ENCODE measurements around the gene UTP25. TPM values are rescaled to one million over a fixed set of nuclear protein-coding genes. Genes with fewer than 3 reads are reported as not detected.

UTP25 gene
- total RNA-seq, 1 experiment from 2014 or later = 9.5 TPM

DNA sequence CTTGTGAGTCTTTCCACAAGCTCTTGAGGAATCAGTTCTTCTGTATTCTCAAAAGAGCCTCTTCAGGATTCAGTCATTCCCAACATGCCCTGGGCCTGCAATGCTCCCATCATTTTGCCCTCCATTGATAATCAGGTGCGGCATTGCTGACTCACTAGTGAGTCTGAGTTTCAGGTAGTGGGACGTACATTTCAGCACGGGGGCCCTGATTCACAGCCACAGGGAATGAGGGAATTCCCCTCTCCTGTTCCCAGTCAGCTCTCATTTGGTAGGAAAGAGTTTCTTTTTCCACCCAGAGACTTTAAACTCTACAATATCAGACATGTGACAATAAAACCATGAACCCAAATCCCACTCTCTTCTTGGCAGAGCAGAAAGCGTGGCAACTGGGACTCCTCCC lies 18.2 kb upstream of the UTP25 start:
- BruUV-seq (replicated peaks) = no TSS peak
- Histone ChIP-seq H3K4me3 (ENCODE audit: low read depth in 2 of 2, low read length in 2 of 2) (no peak overlapping the region), H3K4me1 (ENCODE audit: control insufficient read depth, insufficient read depth, low read length) (no peaks in the 10 kb centered on the region; the same call in 1 of the 2 replicates), H3K9me3 (ENCODE audit: control insufficient read depth, insufficient read depth, low read depth, low read length) (no peaks in the 10 kb centered on the region), H3K27me3 (ENCODE audit: control insufficient read depth, insufficient read depth, low read length) (no peaks in the 10 kb centered on the region), H3K36me3 (ENCODE audit: control insufficient read depth, insufficient read depth, low read length) (no peaks in the 10 kb centered on the region), H3K27ac (ENCODE audit: low read length) (no peak overlapping the region)
- in situ Hi-C loops (cut with HindIII; ENCODE audit: low pct_unique_long_range_greater_than_20kb, low sequenced_read_pairs) (no loop called here), intact Hi-C loops (cut with micrococcal nuclease; ENCODE audit: unreplicated experiment) (no loop called here)
- ATAC-seq = no peak
- TF ChIP-seq, protein P1, sequence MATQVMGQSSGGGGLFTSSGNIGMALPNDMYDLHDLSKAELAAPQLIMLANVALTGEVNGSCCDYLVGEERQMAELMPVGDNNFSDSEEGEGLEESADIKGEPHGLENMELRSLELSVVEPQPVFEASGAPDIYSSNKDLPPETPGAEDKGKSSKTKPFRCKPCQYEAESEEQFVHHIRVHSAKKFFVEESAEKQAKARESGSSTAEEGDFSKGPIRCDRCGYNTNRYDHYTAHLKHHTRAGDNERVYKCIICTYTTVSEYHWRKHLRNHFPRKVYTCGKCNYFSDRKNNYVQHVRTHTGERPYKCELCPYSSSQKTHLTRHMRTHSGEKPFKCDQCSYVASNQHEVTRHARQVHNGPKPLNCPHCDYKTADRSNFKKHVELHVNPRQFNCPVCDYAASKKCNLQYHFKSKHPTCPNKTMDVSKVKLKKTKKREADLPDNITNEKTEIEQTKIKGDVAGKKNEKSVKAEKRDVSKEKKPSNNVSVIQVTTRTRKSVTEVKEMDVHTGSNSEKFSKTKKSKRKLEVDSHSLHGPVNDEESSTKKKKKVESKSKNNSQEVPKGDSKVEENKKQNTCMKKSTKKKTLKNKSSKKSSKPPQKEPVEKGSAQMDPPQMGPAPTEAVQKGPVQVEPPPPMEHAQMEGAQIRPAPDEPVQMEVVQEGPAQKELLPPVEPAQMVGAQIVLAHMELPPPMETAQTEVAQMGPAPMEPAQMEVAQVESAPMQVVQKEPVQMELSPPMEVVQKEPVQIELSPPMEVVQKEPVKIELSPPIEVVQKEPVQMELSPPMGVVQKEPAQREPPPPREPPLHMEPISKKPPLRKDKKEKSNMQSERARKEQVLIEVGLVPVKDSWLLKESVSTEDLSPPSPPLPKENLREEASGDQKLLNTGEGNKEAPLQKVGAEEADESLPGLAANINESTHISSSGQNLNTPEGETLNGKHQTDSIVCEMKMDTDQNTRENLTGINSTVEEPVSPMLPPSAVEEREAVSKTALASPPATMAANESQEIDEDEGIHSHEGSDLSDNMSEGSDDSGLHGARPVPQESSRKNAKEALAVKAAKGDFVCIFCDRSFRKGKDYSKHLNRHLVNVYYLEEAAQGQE (IDR thresholded peaks at IDR 0.05; ENCODE audit: insufficient read depth in 1 of 2, low read depth in 2 of 2, low read length in 1 of 2) = no peak
- TF ChIP-seq CTCF (IDR thresholded peaks at IDR 0.05) (no peak), POLR2AphosphoS5 (IDR thresholded peaks at IDR 0.05; ENCODE audit: low read depth, low read length) (no peak), TCF7L2 (IDR thresholded peaks at IDR 0.05; ENCODE audit: low read depth, low read length) (no peak), SIN3A (IDR thresholded peaks at IDR 0.05; ENCODE audit: borderline replicate concordance, insufficient read depth, low read depth, low read length) (no peak)
- DNase-seq (ENCODE audit: low read depth, low spot score) = no peak
- ChIA-PET CTCF (no interaction called here), POLR2A (no interaction called here)

DNA sequence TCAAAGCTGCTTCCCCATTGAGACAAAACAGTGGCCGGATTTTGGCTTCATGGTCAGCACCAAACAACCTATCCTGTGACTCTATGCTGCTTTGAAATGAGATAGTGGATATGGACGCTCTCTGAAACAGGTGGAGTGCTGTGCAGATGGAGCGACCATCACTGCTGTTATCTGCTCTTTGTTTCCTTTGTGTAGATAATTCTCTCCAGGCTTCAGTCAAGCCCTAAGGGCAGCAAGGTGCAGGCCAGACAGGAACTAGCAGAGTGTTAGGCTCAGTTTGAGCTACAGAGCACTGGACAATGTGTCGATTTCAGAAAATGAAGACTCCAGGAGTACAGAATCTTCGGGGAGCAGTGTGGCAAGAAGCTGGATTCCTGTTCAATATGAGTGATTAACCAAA lies 17.0 kb upstream of the UTP25 start:
- ChIA-PET CTCF (no interaction called here), POLR2A (no interaction called here)
- in situ Hi-C loops (cut with HindIII; ENCODE audit: low pct_unique_long_range_greater_than_20kb, low sequenced_read_pairs) = no loop called here
- no peak overlapping the region for H3K27ac ChIP-seq (ENCODE audit: low read length)
- no peaks in the 10 kb centered on the region; the same call in 1 of the 2 replicates for H3K4me1 ChIP-seq (ENCODE audit: control insufficient read depth, insufficient read depth, low read length)
- TF ChIP-seq POLR2AphosphoS5 (IDR thresholded peaks at IDR 0.05; ENCODE audit: low read depth, low read length) (no peak), SIN3A (IDR thresholded peaks at IDR 0.05; ENCODE audit: borderline replicate concordance, insufficient read depth, low read depth, low read length) (no peak), TCF7L2 (IDR thresholded peaks at IDR 0.05; ENCODE audit: low read depth, low read length) (no peak), CTCF (IDR thresholded peaks at IDR 0.05) (no peak)
- TF ChIP-seq, protein P1 (IDR thresholded peaks at IDR 0.05; ENCODE audit: insufficient read depth in 1 of 2, low read depth in 2 of 2, low read length in 1 of 2) = no peak
- no TSS peak for BruUV-seq (replicated peaks)
- H3K4me3 ChIP-seq (ENCODE audit: low read depth in 2 of 2, low read length in 2 of 2) = no peak overlapping the region
- intact Hi-C loops (cut with micrococcal nuclease; ENCODE audit: unreplicated experiment) = no loop called here
- H3K36me3 ChIP-seq (ENCODE audit: control insufficient read depth, insufficient read depth, low read length) = no peaks in the 10 kb centered on the region
- no peaks in the 10 kb centered on the region for H3K9me3 ChIP-seq (ENCODE audit: control insufficient read depth, insufficient read depth, low read depth, low read length)
- ATAC-seq = no peak
- DNase-seq (ENCODE audit: low read depth, low spot score) = no peak
- no peaks in the 10 kb centered on the region for H3K27me3 ChIP-seq (ENCODE audit: control insufficient read depth, insufficient read depth, low read length)

Measured in Panc1 (cell line).